Activated T-helper 1 cell treated with anti-CD3 and anti-CD28 coated beads, Interleukin-12 subunit alpha, Interleukin-12 subunit beta, Interleukin-2, Interleukin-4 antibody, amounts not matched to agents 30 ng/mL and 10 ng/mL and 1 ng/mL, durations not matched to agents 14 hours and 24 hours and 36 hours (primary cell): ENCODE measurements around the gene RAB31. TPM values are rescaled to one million over a fixed set of nuclear protein-coding genes. Genes with fewer than 3 reads are reported as not detected.

Experiments used
- DNase-seq: peaks from one replicate; pipeline ENCODE4 v3.0.0; 2021; ENCODE audit warnings: low spot score
- H3K27ac Mint-ChIP-seq: one replicate; pipeline ENCODE4 v1.8.0; 2021; ENCODE audit warnings: mild to moderate bottlenecking, mixed read lengths
- H3K27me3 Mint-ChIP-seq: one replicate; pipeline ENCODE4 v1.8.0; 2022; ENCODE audit warnings: mild to moderate bottlenecking, moderate library complexity, mixed read lengths; ENCODE audit not compliant: insufficient read depth
- H3K36me3 Mint-ChIP-seq: one replicate; pipeline ENCODE4 v1.8.0; 2021; ENCODE audit warnings: low read depth, mixed read lengths
- H3K4me1 Mint-ChIP-seq: one replicate; pipeline ENCODE4 v1.8.0; 2021; ENCODE audit warnings: low read depth, mixed read lengths
- H3K4me3 Mint-ChIP-seq: one replicate; pipeline ENCODE4 v1.8.0; 2021; ENCODE audit warnings: mild to moderate bottlenecking, moderate library complexity, mixed read lengths
- H3K9me3 Mint-ChIP-seq: one replicate; pipeline ENCODE4 v1.8.0; 2021; ENCODE audit warnings: mixed read lengths
- intact Hi-C: fragments of 100-400 bp; cut with micrococcal nuclease; formaldehyde crosslinking; loops from one replicate; pipeline ENCODE4 v1.15.1; 2024
- total RNA-seq: library from RNA; stranded (reverse); gene quantifications from 2 replicates; pipeline ENCODE4 v1.2.3, GENCODE V29; 2022

The RAB31 gene
- total RNA-seq, 1 donor from 2014 or later: 0.13 TPM

DNA sequence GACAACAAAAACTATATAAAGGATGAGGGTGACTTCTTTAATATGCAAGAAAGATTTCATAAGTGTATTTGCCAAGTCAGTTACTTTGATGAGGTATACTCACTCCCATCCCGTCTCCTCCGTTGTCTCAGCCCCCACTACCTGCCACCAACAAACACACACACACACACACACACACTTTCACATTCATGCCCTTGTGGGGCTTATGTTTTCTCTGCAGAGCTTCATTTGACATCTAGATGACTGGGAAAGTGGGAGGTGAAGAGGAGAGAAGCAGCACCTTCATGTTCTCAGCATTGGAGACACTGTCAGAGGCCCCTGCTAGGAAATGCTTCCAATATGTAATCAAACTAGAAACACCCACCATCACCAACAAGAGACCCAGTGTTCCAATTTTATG, 155.2 kb downstream of the RAB31 start:
- intact Hi-C loops: loop anchor here (5.0 kb wide), 1 partner anchor 54 kb away; no protein-coding TSS in a partner anchor
- H3K36me3 Mint-ChIP-seq: peaks cover 1% of the 10 kb centered on the region
- no peak overlapping the region for H3K4me3 Mint-ChIP-seq
- no peak overlapping the region for H3K27ac Mint-ChIP-seq
- peaks cover 17% of the 10 kb centered on the region for H3K9me3 Mint-ChIP-seq
- DNase-seq: no peak
- peaks cover 7% of the 10 kb centered on the region for H3K4me1 Mint-ChIP-seq
- H3K27me3 Mint-ChIP-seq: peaks cover 2% of the 10 kb centered on the region

DNA sequence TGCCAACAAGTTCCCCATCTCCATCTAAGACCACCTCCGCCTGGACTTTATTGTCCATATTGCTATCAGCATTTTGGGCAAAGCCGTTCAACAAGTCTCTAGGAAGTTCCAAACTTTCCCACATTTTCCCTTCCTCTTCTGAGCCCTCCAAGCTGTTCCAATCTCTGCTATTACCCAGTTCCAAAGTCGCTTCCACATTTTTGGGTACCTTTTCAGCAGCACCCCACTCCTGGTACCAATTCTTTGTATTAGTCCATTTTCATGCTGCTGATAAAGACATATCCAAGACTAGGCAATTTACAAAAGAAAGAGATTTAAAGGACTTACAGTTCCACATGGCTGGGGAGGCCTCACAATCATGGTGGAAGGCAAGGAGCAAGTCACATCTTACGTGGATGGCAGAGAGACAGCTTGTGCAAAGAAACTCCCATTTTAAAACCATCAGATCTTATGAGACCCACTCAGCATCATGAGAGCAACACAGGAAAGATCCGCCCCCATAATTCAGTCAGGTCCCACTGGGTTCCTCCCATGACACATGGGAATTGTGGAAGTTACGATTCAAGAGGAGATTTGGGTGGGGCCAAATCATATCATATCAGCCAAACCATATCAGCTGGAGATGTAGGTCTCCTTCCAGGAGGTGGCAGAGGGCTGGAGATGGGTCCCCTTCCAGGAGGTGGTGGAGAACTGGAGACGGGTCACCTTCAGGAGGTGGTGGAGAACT, 157.8 kb downstream of the RAB31 start:
- peaks cover 17% of the 10 kb centered on the region for H3K9me3 Mint-ChIP-seq
- peaks cover 1% of the 10 kb centered on the region for H3K36me3 Mint-ChIP-seq
- no peak overlapping the region for H3K27ac Mint-ChIP-seq
- no peaks in the 10 kb centered on the region for H3K27me3 Mint-ChIP-seq
- DNase-seq: no peak
- intact Hi-C loops: no loop called here
- H3K4me1 Mint-ChIP-seq: peaks cover 11% of the 10 kb centered on the region
- H3K4me3 Mint-ChIP-seq: no peak overlapping the region

DNA sequence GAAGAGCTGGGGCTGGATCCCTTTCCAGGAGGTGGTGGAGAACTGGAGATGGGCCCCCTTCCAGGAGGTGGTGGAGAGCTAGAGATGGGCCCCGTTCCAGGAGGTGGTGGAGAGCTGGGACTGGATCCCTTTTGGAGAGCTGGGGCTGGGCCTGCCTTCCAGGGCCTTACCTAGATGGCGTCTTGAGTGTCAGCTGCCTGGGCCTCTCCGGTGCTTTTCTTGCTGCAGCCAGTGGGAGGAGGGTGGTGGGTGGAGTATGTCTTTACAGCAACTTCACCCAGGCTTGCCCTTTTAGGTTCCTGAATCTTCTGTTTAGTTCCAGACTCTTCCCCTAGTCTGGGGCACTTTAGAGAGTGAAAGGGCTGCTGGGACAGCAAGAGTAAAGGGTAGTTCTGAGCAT, 158.5 kb downstream of the RAB31 start:
- peaks cover 6% of the 10 kb centered on the region for H3K4me1 Mint-ChIP-seq
- intact Hi-C loops: no loop called here
- H3K27ac Mint-ChIP-seq: no peak overlapping the region
- H3K36me3 Mint-ChIP-seq: peaks cover 1% of the 10 kb centered on the region
- H3K9me3 Mint-ChIP-seq: peaks cover 17% of the 10 kb centered on the region
- H3K4me3 Mint-ChIP-seq: no peak overlapping the region
- H3K27me3 Mint-ChIP-seq: no peaks in the 10 kb centered on the region
- DNase-seq: no peak

DNA sequence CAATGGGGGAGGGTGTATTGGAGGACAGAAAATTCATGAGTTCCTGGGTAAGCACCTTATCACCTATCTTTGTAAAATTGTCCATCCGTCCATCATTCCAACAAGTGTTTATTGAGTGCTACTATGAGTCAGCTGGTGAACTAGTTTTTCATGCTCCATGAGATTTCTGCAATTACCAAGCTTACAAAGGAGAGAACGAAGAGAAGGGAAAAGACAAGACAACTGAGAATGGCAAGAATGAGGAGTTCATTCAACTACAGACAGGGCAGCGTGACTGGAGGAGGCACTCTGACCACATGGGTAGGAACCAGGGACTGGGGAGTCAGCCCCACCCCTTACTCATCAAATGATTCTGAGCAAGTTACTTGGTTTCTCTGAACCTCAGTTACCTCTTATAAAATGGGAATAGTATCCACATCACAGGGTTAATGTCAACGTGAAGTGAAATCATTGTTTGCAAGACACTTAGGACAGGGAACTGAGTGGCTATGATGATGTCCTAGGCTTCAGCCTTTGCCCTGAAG, 159.0 kb downstream of the RAB31 start:
- intact Hi-C loops: no loop called here
- Mint-ChIP-seq H3K9me3 (peaks cover 17% of the 10 kb centered on the region), H3K27me3 (peaks cover 2% of the 10 kb centered on the region), H3K4me1 (peaks cover 4% of the 10 kb centered on the region), H3K27ac (no peak overlapping the region), H3K36me3 (peaks cover 1% of the 10 kb centered on the region), H3K4me3 (no peak overlapping the region)
- DNase-seq: no peak

DNA sequence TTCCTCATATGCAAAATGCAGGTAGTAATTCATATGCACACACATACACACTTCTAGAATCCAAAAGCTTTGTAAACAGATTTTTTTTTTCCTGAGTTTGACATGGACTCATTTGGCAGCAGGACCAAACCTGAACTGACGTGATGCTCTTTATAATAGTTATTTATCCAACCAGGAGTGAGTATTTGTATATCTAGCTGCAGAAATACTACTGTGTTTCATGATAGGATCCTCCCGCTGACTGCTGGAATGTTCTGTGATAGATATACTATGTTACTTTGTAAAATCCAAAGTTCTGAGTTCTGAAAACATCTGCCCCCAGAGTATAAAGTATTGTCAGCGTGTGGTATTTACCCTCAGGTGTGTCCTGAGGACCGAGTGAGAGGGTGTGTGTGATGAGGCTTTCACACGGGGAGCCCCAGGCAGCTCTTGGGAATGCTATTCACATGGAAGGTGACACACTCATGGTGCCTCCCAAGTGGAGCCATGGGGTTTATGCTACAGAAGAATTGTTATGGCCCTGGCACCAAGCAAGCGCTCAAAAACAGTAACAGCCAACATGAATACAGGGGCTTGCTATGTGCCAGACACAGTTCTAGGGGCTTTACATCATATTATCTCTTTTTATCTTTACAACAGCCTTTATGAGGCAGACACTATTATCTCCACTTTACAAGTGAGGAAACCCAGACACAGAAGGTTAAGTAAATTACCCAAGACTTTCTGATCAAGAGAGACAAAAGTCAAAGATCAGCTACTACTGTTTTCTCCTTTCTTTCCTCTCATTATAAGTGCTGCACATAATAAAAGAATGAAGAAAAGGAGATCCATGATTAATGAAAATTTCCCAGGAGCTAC, 161.0 kb downstream of the RAB31 start:
- Mint-ChIP-seq H3K27ac (no peak overlapping the region), H3K36me3 (no peaks in the 10 kb centered on the region), H3K4me1 (peaks cover 4% of the 10 kb centered on the region), H3K4me3 (no peak overlapping the region), H3K27me3 (peaks cover 6% of the 10 kb centered on the region), H3K9me3 (peaks cover 17% of the 10 kb centered on the region)
- intact Hi-C loops: no loop called here
- DNase-seq: no peak

DNA sequence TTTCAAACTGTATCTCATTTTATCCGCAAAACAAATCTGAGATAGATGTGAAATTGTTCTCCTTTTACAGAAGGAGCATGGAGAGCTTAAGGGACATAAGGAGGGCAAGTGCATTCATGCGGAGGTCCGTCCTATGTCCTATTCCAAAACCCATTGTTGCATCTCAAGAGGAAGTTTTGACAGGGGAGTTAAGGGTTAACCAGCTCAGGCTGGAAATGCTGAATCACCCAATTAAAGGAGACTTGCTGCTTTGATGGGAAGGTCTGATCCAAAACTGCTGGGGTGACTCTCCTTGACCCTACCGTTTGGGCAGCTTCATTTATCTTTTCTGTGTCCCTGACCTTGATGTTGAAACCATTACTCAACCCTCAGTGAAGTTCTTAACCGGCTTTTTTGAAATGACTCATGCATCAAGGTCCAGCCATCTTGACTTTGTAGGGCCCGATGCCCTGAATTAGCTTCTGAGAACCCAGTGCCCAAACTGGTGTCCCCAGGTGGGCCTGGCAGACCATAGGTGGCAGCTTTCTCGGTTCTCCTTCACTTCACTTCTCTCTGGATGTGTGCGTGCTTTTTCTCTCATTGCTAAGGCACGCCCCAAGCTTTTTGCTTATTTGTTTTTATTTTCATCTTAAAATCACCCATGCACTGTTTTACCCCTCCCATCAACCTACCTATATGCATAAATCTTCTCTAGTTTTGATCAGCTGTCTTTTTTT, 161.8 kb downstream of the RAB31 start:
- H3K4me1 Mint-ChIP-seq: peaks cover 4% of the 10 kb centered on the region
- intact Hi-C loops: no loop called here
- peaks cover 6% of the 10 kb centered on the region for H3K27me3 Mint-ChIP-seq
- H3K4me3 Mint-ChIP-seq: no peak overlapping the region
- H3K9me3 Mint-ChIP-seq: peaks cover 17% of the 10 kb centered on the region
- no peaks in the 10 kb centered on the region for H3K36me3 Mint-ChIP-seq
- no peak overlapping the region for H3K27ac Mint-ChIP-seq
- DNase-seq: no peak

DNA sequence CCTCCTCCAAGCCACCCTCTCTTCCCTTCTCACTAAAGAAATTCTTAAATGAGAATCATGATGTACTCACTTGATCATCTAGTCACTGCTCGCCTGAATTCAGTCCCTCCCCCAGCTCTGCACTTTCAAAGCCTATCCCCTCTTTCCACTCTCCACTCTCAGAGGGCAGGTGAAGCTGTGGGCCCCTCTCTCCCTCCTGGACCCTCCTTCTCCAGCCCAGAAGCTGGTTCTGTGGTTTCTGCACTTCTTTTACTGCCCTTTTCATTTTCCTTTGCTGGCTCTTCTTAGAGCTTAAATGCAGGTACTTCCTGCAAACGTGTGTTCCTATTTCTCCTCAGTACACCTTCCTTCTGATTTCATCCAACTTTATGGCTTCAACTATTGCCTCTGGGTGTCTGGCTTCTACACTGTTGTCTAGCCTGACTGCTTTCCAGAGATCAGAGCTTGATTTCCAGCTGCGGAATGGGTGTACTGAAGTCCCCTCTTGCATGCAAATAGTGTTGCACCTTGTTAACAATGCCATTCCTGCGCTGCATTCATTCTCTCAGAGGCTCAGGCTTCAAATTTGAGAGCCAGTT, 162.4 kb downstream of the RAB31 start:
- Mint-ChIP-seq H3K4me1 (peaks cover 4% of the 10 kb centered on the region), H3K9me3 (peaks cover 13% of the 10 kb centered on the region), H3K27ac (no peak overlapping the region), H3K4me3 (no peak overlapping the region), H3K36me3 (no peaks in the 10 kb centered on the region), H3K27me3 (peaks cover 6% of the 10 kb centered on the region)
- no peak for DNase-seq
- intact Hi-C loops: no loop called here

DNA sequence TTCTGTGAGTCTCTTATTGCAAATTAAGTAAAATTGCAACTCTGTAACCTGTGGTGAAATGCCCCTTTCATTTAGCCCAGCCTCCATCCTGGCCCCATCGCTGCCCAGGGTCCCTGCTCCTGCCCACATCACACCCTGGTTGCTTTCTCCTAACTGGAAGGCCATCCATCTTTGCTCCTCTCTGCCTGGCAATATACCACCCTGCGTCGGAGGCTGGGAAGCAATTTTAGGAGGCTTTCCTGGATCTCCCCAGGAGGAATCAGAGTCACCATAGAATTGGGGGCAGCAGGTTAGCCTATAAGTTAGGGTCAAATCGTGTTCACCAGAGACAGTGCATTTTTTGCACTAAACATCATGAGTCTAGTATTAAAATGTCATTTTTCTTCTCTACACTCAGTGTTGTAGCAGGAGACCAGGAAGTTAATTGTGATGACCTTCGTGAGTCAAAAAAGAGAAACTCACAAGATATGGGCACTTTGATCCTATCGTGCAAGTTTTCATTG, 163.2 kb downstream of the RAB31 start:
- Mint-ChIP-seq H3K4me1 (peaks cover 4% of the 10 kb centered on the region), H3K4me3 (no peak overlapping the region), H3K27ac (no peak overlapping the region), H3K36me3 (no peaks in the 10 kb centered on the region), H3K9me3 (peaks cover 5% of the 10 kb centered on the region), H3K27me3 (peaks cover 6% of the 10 kb centered on the region)
- no peak for DNase-seq
- intact Hi-C loops: no loop called here

DNA sequence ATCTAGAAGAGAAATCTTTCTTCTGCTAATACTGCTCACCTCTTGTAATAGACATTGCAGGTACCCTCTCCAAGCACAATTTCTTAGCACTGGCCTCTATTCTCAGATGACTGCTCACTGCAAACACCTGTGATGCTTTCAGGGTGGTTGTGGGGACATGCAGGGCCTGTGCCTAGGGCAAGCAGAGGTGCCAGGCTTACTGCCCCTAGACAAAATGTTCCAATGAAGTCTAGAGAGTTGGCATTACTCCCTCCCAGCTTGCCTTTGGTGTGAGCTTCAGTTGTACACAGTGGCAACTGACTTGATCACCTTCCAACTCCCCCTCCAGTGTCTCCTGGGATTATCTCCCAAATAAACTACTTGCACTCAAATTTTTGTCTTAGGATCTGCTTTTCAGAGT, 164.7 kb downstream of the RAB31 start:
- Mint-ChIP-seq H3K4me3 (no peak overlapping the region), H3K27me3 (peaks cover 6% of the 10 kb centered on the region), H3K4me1 (peaks cover 15% of the 10 kb centered on the region), H3K36me3 (no peaks in the 10 kb centered on the region), H3K9me3 (no peaks in the 10 kb centered on the region), H3K27ac (no peak overlapping the region)
- intact Hi-C loops: no loop called here
- no peak for DNase-seq

DNA sequence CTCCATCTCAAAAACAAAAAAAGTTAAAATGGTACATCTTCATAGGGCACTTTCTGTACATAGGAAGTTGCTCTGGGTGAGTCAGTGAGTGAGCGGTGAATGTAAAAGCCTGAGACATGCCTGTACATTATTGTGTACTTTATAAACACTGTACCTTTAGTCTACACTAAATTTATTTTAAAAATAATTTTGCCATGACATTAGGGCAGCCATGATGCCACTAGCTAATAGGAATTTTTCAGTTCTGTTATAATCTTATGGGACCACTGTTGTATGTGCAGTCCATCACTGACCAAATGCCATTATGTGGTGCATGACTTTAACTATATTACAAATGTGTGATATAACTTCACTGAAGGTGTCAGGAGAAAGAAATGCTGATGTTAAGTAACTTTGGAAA, 166.6 kb downstream of the RAB31 start:
- no peak for DNase-seq

DNA sequence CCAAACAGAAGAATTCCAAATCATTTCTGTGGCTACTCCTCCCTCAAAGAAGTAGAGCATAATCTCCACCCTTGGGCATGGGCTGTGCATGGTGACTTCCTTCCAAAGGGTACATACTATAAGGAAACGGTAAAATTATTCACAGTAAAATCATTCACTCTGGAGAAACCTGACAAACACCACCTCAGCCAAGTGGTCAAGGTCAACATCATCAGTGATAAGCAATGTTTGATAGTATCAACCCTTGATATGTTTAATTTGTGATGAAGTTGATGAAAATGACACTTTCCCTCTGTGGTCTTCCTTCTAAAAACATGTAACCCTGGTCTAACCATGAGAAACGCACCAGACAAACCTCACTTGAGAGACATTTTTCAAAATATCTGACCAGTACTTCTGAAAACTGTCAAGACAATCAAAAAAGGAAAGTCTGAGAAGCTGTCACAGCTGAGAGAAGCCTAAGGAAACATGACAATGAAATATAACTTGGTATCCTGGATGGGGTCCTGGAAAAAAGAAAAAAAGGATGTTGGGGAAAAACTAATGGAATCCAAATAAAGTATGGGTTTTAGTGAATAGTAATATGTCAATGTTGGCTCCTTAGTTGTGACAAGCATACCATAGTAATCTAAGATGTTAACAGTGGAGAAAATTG, 168.2 kb downstream of the RAB31 start:
- intact Hi-C loops: loop anchor here (2.0 kb wide), 1 partner anchor 36 kb away; no protein-coding TSS in a partner anchor
- DNase-seq: no peak
- no peak overlapping the region for H3K27ac Mint-ChIP-seq
- no peaks in the 10 kb centered on the region for H3K9me3 Mint-ChIP-seq
- peaks cover 12% of the 10 kb centered on the region for H3K4me1 Mint-ChIP-seq
- H3K4me3 Mint-ChIP-seq: no peak overlapping the region
- H3K36me3 Mint-ChIP-seq: no peaks in the 10 kb centered on the region
- peaks cover 6% of the 10 kb centered on the region for H3K27me3 Mint-ChIP-seq

More for the DNA sequence above, 166.6 kb downstream of the RAB31 start:
- Mint-ChIP-seq H3K4me1 (peaks cover 12% of the 10 kb centered on the region), H3K27me3 (peaks cover 6% of the 10 kb centered on the region), H3K9me3 (no peaks in the 10 kb centered on the region), H3K4me3 (no peak overlapping the region), H3K36me3 (no peaks in the 10 kb centered on the region), H3K27ac (no peak overlapping the region)
- intact Hi-C loops: no loop called here
